ENCODE data around the gene C14orf132.
A peak's percentile ranks its signal among the peaks of the same experiment; 100 is the strongest.

C14orf132 gene

GRCh38 chr14:96038920-96039632 is at the start of gene C14orf132:
Gene C14orf132 (plus strand): TSS chr14:96039362. CDS start chr14:96039501, 139 bp downstream.
- TF ChIP-seq, protein P1, sequence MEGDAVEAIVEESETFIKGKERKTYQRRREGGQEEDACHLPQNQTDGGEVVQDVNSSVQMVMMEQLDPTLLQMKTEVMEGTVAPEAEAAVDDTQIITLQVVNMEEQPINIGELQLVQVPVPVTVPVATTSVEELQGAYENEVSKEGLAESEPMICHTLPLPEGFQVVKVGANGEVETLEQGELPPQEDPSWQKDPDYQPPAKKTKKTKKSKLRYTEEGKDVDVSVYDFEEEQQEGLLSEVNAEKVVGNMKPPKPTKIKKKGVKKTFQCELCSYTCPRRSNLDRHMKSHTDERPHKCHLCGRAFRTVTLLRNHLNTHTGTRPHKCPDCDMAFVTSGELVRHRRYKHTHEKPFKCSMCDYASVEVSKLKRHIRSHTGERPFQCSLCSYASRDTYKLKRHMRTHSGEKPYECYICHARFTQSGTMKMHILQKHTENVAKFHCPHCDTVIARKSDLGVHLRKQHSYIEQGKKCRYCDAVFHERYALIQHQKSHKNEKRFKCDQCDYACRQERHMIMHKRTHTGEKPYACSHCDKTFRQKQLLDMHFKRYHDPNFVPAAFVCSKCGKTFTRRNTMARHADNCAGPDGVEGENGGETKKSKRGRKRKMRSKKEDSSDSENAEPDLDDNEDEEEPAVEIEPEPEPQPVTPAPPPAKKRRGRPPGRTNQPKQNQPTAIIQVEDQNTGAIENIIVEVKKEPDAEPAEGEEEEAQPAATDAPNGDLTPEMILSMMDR (conservative IDR thresholded peaks at IDR 0.05; ENCODE audit: low read depth): no peak
- POLR2A ChIA-PET (ENCODE audit: low non-redundant PET): interaction anchor here (0.6 kb wide), 1 partner anchor 338 kb away, joined by 4 read pairs; no protein-coding TSS in a partner anchor
- peak within 1 kb of the TSS; percentile 70 for H3K27ac ChIP-seq
- DNase-seq (ENCODE audit: low spot score): peak; percentile 69
- CTCF ChIA-PET: no interaction called here

GRCh38 chr14:95993768-95994592 is 45.2 kb upstream of the C14orf132 start:
- H3K27ac ChIP-seq: no peak overlapping the region
- DNase-seq (ENCODE audit: low spot score): peak; percentile 66
- TF ChIP-seq, protein P1 (conservative IDR thresholded peaks at IDR 0.05; ENCODE audit: low read depth): peak; percentile 77
- POLR2A ChIA-PET (ENCODE audit: low non-redundant PET): no interaction called here
- CTCF ChIA-PET: interaction anchor here (0.6 to 2.6 kb wide), 11 partner anchors 11 to 446 kb away, joined by 3 to 25 read pairs (median 5); no protein-coding TSS in a partner anchor

- H3K27ac ChIP-seq: no peak overlapping the region
- ChIA-PET CTCF (interaction anchor here (0.6 to 2.6 kb wide), 8 partner anchors 12 to 446 kb away, joined by 3 to 25 read pairs (median 4); no protein-coding TSS in a partner anchor), POLR2A (ENCODE audit: low non-redundant PET) (no interaction called here)
- no peak for DNase-seq (ENCODE audit: low spot score)
- TF ChIP-seq, protein P1 (conservative IDR thresholded peaks at IDR 0.05; ENCODE audit: low read depth): peak; percentile 49; the same call in 1 of the 2 replicates
Observed at GRCh38 chr14:95994593-95994928, 44.6 kb upstream of the C14orf132 start.

DNA sequence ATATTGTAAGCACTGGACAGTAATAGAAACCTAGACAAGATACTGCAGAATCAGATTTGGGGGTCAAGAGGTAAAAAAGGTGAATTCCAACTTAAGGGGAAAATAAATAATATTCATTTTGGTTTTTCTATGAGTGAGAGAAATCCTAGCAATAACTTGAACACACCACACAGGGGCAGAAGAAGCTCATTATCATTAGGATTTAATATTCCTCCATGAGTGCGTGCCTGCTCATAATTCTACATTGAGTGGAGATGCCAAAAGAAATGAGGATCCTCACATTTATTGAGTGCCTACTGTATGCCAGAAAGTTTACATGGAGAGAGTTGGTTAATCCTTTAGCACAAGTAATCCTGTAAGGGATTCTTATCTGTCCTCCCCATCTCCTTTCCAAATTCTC is 40.5 kb upstream of the C14orf132 start:
- DNase-seq (ENCODE audit: low spot score): peak; percentile 34
- ChIA-PET CTCF (interaction anchor here (0.5 to 1.8 kb wide), 10 partner anchors 49 to 439 kb away, joined by 3 to 8 read pairs (median 4); no protein-coding TSS in a partner anchor), POLR2A (ENCODE audit: low non-redundant PET) (no interaction called here)
- TF ChIP-seq, protein P1 (conservative IDR thresholded peaks at IDR 0.05; ENCODE audit: low read depth): peak; percentile 55; the same call in 1 of the 2 replicates
- no peak overlapping the region for H3K27ac ChIP-seq

DNA sequence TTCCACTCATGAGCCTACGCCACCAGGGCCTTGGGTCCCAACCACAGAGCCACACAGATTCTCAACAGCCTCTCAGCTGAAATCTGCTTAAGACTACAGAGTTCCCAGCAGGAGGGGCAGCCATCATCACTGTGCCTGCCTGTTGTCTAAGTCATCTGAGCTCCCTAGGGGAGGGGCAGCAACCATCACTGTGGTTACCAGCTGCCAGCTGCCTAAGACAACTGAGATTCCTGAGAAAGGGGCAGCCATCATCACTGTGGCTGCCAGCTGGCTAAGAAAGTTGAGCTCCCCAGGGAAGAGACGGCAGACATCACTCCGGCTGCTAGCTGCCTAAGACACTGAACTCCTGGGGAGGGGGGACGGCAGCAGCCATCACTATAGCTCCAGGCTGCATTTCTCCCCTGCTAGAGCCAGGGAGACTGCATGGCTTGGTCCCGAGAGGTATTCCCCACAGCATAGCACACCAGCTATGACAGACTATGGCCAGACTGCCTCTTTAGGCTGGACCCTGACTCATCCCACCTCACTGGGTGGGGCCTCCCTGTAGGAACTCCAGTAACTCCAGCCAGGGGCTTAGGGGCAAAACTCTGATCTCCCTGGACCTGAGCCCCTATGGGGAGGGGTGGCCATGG is 37.2 kb upstream of the C14orf132 start:
- TF ChIP-seq, protein P1 (conservative IDR thresholded peaks at IDR 0.05; ENCODE audit: low read depth): no peak
- no peak overlapping the region for H3K27ac ChIP-seq
- POLR2A ChIA-PET (ENCODE audit: low non-redundant PET): no interaction called here
- no peak for DNase-seq (ENCODE audit: low spot score)
- CTCF ChIA-PET: interaction anchor here (0.7 kb wide), 1 partner anchor 97 kb away, joined by 8 read pairs; no protein-coding TSS in a partner anchor

DNA sequence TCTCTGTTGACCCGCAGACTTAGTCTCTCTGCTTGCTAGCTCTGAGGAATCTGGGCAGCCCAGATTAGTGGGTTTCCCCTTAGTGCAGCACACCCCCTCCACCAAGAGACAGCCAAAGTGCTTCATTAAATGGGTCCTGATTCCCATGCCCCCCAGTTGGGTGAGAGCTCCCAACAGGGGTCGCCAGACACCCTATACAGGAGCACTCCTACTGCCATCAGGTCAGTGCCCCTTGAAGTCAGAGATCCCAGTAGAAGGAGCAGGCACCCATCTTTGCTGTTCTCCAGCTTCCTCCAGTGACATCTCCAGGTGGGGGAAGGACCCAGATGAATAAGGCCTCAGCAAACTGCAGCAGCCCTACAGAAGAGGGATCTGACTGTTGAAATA is 36.7 kb upstream of the C14orf132 start:
- no peak overlapping the region for H3K27ac ChIP-seq
- POLR2A ChIA-PET (ENCODE audit: low non-redundant PET): no interaction called here
- TF ChIP-seq, protein P1 (conservative IDR thresholded peaks at IDR 0.05; ENCODE audit: low read depth): no peak
- DNase-seq (ENCODE audit: low spot score): no peak
- CTCF ChIA-PET: interaction anchor here (0.7 kb wide), 1 partner anchor 96 kb away, joined by 8 read pairs; no protein-coding TSS in a partner anchor
